Activated gamma-delta T cell (primary cell): ENCODE measurements around the gene SET.

ENCODE experiments used
- DNase-seq: peaks from one replicate; lab custom pipeline; 2025; lab: John Stamatoyannopoulos, UW

The SET gene

GRCh38 chr9:128713411-128713780, 24.4 kb downstream of the SET start:
- no peak for DNase-seq

GRCh38 chr9:128713941-128714573, 25.0 kb downstream of the SET start:
- no peak for DNase-seq

GRCh38 chr9:128714586-128715435, 25.8 kb downstream of the SET start:
- DNase-seq = no peak

- no peak for DNase-seq
Measured at GRCh38 chr9:128715436-128715750, 26.4 kb downstream of the SET start.

GRCh38 chr9:128716581-128717254, 27.7 kb downstream of the SET start:
- no peak for DNase-seq

- DNase-seq = no peak
Measured at GRCh38 chr9:128718047-128718446, 29.0 kb downstream of the SET start.

GRCh38 chr9:128718475-128718874, 29.5 kb downstream of the SET start:
- DNase-seq = no peak

GRCh38 chr9:128719919-128720605, 31.0 kb downstream of the SET start:
- no peak for DNase-seq

- no peak for DNase-seq
Measured at GRCh38 chr9:128720841-128721486, 31.9 kb downstream of the SET start.

- DNase-seq = no peak
Measured at GRCh38 chr9:128721487-128722010, 32.5 kb downstream of the SET start.

- DNase-seq = no peak
Measured at GRCh38 chr9:128722380-128723351, 33.6 kb downstream of the SET start.

GRCh38 chr9:128723352-128723865, 34.4 kb downstream of the SET start:
- DNase-seq = no peak

- DNase-seq = peak; percentile 99
Measured at GRCh38 chr9:128723866-128724743, 35.1 kb downstream of the SET start, which contains the start of gene ZDHHC12. ZDHHC12 (minus strand) TSS chr9:128724127; CDS start chr9:128724093, 34 bp downstream.

- DNase-seq = no peak
Measured at GRCh38 chr9:128724744-128725211, 35.8 kb downstream of the SET start.

GRCh38 chr9:128727640-128728248, 38.7 kb downstream of the SET start:
- DNase-seq = no peak

- no peak for DNase-seq
Measured at GRCh38 chr9:128728298-128728697, 39.3 kb downstream of the SET start.

GRCh38 chr9:128729302-128729701, 40.3 kb downstream of the SET start:
- DNase-seq = no peak

- DNase-seq = no peak
Measured at GRCh38 chr9:128729766-128730517, 40.9 kb downstream of the SET start.
